Measurements from ENCODE around the gene FAM43A. TPM values are rescaled to one million over a fixed set of nuclear protein-coding genes. Genes with fewer than 3 reads are reported as not detected.

The FAM43A gene
- total RNA-seq, 1 donor from 2014 or later: 19.9 TPM

DNA sequence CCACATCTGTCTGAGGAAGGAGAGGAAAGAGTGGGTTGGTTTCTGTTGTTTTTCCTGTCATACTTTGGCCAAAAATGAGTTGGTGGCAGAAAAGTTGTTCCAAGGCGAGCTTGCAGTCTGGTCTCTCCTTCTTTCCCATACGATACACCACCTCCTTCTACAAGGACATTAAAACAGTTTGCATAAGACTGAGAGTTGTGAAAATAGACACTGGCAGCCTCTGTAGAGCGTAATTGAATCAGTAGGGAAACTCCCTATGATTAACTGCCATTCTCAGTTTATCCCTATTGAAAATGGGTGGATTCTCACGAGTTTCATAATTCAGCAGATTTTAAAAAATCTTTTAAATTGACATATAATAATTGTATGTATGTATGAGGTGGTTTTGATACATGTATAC is 10.0 kb upstream of the FAM43A start:
- no peak for DNase-seq

DNA sequence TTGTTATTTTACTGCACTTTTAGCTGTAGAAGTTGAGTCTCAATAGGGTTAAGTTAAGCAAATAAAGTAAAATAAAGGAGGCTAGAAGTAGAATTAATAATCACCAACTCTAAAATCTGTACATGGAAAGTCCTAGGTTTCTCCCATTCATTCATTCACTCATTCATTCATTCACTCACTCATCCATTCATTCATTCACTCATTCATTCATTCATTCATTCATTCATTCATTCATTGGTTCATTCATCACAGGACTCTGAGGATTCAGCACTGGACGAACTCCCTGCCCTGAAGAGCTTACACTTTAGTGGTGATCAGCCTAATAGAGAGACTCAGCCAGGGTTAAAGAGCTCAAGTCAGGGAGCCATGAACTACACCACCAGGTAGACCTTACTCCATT is 9.2 kb upstream of the FAM43A start:
- DNase-seq: no peak

DNA sequence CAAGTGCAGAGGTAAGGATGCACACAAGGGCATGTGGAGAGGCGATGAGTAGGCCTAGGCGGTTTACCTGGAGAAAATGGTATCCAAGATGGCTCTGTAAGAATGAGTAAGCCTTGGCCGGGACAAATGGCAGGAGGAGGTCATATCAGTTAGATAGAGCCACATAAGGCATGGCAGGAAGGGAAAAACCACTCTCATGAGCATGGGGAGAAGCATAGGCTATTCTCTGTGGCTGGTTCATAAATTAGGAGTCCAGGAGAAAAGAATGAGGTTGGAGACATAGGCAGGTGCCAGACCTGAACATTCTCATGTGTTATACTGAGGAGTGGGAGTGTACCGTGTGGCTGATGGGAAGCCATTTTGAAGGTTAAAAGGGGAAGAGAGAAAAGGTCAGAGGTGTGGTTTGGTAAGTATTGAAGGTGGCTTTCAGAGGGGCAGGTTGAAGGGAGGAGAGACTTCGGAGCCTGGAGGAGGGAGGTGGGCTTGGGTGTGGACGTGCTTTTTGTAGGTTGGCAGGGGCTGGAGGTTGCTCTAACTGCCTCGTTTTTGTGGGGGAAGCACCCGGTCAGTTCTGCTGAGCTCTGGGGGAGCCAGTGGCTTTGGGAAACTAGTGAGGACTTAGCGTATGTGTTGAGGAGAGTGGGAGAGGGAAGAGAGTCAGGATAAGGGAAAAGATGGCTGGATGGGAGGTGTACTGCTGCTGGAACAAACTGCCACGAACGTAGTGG is 4.6 kb upstream of the FAM43A start:
- DNase-seq: no peak

DNA sequence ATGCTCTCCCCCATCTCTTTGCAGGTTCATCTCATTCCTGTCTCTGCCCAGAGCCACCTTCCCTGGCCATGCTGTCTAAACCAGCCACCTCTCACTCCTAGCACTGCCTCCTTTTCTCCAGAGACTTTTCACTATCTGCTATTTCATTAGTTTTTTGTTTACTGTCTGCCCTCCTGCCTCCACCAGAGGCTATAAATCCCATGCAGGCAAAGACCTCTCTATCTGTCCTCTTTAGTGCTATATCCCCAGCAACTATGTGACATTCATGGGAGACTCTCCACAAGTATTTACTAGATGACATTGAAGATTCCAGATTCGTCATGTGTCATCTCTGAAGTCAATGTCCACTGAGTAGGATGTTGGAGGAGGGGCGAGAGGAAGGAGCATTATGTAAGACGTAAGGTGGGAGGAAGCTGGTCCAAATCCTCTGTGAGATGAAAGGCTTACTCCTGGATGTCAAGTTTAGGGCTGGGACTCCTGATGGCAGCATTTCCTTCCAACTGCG is 3.4 kb upstream of the FAM43A start:
- DNase-seq: no peak

DNA sequence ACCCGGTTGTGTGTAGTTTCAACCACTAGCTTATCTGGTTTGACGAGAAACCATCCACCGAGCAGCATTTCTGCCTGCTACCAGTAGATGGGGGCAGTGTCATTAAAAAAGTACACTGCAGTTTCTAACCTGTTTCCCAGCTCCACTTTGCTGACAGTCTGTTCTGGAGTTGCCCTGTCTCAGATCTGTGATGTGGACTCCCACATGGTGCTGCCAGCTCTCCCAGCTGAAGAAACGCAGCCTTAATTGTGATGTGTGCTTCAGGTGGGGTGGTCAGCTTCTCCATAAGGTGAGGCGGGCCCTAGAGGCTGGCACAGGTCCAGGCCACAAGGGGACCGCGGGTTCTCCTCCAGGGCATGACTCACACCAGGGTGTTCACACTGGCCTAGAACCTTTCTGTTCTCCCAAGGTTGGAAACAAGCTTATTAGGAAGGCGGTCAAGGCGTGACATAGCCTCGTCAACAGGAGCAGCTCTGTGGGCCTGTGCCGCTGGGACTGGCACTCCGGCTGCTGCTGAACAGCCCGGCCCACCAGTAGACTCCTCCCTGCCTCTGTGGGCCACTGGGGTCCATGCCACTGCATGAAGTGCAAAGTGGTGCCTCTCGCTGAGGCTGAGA is 2.9 kb upstream of the FAM43A start:
- DNase-seq: peak; percentile 91

DNA sequence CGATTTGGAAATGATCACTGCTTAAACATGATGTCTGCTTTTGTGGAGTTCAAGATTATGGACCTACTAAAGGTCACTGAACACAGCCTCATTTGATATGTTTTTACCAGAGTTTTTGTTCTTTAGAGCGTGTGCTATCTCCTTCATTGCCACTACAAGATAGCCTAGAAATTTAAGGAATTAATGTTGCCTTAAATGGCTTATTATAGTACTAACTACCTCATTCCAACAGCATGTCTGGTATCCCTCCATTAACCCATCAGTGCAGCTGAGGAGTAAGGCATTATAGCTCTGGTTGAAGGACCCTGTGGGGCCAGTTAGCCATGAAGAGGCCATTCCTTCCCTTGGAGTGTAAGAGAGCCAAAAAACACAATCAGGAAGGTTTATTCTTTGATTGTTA is 2.3 kb upstream of the FAM43A start:
- DNase-seq: no peak

DNA sequence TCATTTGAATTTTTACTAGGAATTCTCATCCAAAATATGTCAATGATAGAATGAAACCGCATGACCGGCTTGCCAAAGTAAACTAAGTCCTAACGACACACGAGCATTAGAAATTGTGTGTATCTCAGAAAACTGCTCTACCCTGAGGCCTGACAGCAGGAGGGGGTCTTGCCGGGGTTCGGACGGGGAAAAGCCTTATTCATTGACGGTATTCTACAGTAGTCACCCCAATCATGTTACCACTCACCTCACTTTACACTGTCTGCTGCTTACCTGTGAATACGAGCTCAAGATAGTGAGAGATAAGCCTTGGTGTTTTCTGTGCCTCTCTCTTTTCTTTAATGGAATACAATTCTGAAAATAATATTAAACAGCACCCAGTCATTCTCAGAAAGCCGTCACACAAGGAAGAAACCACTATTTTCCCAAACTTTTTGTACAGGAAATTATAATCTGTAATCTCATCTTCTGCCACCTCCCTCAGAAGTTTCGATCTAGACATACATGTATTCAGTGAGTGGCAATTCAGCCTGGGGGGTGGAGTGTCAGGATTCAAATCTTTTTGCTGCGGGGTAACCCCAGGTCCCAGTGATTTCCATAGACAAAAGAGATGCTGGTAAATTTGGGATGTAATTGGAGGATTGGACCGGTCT is 492 bp upstream of the FAM43A start:
- DNase-seq: no peak

DNA sequence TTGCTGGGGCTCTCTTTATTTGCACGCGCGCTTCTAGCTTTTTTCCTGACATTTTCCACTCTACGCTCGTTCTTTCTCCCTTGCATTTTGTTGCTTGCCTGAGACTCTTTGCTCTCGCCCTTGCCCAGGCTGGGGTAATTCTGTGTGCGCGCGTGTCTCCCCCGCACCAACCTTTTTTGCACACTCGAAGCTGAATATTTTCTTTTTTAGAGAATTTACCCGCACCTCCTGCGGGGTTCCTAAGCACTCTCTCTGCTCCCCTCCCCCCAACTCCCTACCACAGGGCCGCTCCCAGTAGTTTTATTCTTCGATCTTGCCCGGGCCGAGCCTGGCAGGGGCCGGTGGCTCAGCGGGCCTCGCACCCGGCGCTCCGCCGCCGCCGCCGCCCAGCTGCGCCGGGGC is 732 bp downstream of the FAM43A start:
- DNase-seq: no peak

DNA sequence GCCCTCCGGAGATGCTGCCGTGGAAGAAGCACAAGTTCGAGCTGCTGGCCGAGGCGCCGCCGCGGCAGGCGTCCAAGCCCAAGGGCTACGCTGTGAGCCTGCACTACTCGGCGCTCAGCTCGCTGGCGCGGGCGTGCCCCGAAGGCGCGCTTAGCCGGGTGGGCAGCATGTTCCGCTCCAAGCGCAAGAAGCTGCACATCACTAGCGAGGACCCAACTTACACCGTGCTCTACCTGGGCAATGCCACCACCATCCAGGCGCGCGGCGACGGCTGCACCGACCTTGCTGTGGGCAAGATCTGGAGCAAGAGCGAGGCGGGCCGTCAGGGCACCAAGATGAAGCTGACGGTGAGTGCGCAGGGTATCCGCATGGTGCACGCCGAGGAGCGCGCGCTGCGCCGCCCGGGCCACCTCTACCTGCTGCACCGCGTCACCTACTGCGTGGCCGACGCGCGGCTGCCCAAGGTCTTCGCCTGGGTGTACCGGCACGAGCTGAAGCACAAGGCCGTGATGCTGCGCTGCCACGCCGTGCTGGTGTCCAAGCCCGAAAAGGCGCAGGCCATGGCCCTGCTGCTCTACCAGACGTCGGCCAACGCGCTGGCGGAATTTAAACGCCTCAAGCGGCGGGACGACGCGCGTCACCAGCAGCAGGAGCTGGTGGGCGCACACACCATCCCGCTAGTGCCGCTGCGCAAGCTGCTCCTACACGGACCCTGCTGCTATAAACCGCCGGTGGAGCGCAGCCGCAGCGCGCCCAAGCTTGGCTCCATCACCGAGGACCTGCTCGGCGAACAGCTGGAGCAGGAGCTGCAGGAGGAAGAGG is 1.3 kb downstream of the FAM43A start:
- DNase-seq: peak; percentile 64

DNA sequence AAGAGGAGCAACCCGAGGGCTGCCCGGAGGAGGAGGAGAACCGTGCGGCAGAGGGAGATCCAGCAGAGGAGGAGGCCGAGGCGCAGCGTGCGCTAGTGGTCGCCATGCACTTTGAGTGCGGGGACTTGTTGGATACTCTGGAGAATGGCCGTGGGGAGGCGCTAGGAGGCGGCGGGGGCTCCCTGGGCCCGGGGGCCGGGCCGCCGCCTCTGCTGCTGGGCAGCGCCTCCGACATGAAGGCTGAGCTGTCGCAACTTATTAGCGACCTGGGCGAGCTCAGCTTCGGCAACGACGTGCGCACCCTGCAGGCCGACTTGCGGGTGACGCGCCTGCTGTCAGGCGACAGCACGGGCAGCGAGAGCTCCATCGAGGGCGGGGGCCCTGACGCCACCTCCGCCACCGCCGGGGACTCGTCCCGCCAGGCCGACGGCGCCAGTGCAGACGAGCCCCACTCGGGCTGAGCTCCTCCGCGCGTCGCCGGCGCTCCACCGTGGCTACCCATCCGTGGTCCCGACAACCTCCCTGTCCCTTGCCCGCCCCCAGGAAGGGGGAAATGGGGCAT is 2.0 kb downstream of the FAM43A start:
- peak; percentile 64 for DNase-seq

DNA sequence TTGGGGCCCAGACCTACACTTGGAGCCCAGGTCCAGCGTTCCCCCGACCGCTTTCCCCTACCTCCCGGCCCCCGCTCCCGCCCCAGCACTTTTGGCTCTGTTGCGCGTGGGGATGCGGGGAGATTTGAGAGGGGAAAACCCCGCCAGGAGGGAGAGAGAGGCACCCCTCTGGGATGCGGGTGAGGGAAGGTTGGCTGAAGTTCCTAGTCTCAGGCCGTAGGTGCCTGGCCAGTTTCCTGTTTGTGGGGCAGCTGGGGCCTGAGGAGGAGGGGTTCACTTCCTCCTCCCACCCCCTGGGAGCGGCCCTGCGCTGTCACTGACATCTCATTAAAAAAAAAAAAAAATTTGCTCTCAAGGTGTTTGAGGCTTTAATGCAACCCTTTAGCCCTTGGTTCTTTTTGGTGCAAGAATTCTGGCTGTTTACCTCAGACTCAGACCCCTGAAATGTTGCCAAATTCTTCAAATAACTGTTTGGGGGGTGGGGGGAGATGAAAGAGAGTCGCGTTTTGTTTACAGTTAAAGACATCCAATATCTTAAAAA is 2.6 kb downstream of the FAM43A start:
- DNase-seq: peak; percentile 40

DNA sequence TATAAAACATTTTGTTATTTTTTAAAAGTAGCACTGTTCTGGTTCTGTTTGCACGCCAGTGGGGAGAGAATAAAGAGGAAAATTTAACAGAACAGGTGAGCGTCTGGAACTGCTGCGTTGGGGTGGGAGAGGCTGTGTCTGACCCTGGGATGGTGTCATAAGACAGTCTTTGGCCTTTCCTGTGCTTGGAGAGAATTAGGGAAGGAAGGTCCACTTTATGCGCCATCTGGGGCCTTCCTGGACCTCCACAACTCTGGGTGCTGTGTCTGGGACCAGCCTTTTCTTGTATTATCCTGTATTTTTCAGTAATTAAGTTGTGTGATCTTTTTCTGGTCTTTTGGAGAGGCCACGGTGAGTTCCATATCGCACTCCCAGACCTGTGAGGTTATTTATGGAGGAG is 3.3 kb downstream of the FAM43A start:
- DNase-seq: no peak

DNA sequence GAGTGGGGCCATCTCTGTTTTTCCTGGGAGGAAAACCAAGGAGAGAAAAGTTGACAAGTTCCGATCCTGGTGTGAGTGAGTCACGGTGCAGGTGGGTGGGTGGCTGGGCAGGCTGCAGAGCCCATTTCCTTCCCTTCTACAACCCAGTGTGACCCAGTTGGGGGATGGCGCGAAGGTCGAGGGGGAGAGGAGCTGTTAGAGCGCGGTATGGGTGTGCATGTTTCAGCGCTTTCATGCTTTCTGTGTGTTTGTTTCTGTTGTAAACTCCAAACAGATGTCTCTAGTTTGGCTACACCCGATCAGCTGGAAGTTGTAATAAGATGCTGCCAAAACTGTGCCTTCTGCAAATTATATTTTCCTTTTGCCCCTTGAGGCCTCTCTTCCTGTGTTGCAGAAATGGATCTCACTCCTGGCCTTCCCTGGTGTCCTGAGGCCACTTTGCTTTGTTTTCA is 3.8 kb downstream of the FAM43A start:
- peak; percentile 84 for DNase-seq

DNA sequence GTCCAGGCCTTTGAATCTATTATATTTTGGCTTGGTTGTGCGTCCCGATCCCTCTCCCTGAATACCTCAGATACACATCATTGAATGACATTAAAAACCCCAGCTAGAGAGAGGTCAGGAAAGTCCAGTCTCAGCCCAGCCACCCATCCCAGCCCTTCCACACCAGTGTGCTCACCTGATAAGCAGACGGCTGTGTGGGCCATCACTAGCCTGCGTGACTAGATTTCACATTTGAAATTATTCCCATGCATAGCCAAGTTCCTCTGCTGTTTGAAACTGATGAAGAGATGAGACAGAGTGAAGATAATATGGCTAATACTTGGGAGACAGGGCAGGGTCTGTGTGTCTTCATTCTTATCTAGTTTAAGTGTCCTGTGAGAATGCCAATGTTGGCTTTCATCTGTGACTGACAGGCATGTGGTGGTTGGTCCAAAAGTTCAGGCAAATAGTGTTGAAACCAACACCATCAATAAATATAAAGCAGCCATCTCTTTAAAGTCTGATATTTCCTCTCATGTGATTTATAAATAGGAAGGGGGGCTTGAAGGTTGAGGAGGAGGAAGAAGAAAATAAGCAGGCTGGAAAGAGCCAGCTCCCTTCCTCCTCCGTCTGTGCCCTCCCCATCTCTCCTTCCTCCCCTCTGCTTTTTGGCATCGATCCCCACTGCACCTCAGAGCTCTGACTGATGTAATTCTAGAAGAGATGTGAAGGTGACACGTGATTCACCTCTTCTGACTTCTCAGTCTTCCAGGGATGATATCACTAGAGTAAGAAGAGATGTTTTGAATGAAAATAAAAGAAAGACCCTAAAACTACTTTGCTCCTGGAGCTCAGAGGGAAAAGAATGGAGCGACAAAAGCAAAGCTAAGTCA is 5.1 kb downstream of the FAM43A start:
- peak; percentile 20 for DNase-seq

DNA sequence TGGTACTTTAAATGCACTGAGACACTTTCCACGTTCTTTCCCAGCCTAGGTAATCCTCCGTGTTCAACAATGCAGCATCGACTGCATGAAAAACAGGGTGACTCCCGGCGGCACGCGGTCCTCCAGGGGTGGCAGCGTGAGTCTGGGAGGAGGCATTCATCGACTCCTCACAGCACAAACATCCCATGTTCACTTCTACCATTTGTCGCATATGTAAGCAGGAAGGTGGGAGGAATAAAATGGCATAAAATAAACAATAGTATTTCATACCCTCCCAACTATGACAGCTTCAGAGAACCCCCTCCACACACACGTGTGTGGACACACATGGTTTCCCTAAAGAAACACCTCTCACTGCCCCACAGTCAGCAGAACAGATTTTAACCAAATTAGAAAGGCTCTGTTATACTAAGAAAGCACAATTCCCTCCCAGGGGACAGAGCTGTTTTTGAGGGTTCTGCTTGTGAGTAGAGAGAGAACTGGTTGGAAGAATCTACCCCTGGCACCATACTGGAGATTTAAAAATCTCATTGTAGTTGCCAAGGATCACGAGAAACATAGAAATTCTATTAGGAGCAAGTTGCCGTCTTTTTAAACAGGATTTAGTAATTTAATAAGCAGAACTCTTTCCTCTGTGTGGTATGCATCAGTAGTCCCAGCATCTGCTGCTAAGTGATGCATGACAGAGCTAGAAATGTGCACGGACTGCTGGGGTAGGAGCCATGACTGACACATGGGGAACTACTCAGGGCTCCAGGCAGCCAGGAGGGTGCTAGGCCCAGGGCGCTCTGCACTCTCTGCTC is 6.0 kb downstream of the FAM43A start:
- peak; percentile 67 for DNase-seq

DNA sequence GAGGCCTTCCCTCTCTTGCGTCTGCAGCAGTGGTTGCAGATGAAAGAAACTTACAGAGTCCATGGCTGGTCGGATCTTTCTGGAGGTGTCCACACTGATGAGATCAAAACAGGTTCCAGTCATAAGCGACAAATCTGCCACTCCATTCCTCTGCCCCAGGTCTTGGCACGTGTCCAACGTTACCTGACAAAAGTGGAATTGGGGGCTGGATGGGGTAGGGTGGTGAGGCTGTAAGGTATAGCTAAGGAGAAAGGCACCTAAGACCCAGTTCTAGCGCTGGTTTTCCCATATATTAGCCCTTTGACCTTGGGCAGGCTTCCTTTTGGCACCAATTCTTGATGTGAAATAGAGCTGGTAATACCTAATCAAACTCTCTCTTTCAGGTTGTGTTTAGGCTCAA is 11.0 kb downstream of the FAM43A start:
- DNase-seq: no peak

DNA sequence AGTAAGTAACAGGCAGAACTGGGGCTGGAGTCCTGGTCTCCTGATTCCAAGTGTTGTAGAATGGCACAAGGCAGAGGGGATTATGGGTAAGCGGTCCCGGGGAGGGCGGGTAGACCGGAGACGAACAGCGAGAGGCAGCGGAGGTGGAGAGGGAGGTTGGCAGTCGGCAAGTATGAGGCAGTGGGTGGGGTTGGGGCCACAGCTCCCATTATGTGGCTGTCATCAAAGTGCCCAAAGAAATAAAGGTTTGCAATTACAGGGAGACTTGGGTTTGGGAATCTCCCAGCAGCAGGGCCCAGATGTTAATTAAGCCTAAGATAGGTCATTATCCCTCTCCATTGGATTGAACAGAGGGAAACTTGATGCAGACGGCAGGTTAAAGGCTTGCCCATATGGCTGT is 16.9 kb downstream of the FAM43A start:
- no peak for DNase-seq

DNA sequence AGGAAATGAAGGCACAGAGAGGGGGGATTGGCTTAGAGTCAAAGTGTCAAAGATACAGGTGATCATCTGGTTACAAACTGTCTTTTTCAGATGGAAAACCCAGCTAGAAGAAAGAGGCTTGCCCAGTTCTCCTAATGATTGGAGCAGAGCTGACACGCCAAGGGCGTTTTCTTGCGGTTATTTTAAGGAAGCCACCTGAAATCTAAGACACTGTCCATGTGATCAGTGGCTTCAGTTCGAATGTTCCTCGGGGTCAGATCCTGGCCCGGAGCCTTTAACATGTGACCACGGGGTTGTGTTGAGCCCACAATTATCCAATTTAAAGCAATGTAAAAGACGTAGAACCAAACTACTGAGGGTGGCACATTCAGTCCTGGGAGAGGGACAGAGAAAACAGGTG is 19.5 kb downstream of the FAM43A start:
- no peak for DNase-seq

DNA sequence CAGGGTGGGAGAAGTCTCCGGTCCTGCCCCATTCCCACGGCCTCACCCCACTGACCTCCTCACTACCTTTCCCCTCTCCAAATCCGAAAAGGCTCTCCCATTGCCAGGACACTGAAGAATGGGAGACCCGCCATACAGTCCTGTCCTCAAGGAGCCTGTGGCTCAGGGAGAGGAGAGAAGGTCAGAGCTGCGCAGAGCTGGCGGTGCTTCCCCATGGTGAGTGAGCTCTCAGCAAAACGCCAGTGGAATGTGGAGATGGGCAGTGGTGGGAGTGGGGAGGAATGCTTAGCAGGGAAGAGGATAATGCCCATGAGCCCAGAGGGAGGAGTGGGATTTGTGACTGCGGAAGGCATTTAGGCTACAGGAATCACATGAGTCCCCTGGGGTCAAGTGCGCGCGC is 20.1 kb downstream of the FAM43A start:
- DNase-seq: no peak

DNA sequence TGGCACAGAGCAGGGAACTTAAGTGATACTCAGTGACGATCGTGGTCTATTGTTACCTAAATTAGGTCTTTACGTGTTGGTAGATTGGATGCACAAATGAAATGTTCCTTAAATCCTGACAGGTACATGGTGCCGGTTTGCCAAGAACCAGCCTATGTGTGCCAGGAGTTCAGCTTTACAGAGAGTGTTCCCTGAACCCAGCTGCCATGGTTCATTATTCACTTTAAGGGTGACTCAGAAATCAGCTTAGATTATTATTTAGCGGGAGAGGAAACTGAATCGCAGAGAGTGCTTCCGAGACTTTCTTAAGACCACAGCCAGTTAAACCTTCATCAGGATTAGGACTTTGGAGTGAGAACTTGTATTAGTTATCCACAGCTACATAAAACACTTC is 21.5 kb downstream of the FAM43A start:
- DNase-seq: no peak

Measured in tongue (tissue), 2 donors.